Ishikawa (cell line): Measurements from ENCODE around the gene RASGEF1C.

Experiments
- CEBPB ChIP-seq: IDR thresholded peaks from 2 replicates; pipeline ENCODE4 v1.6.1; 2012
- CREB1 ChIP-seq: IDR thresholded peaks from 2 replicates; pipeline ENCODE4 v1.6.1; 2012; ENCODE audit warnings: low read depth
- EGR1 ChIP-seq: IDR thresholded peaks from 2 replicates; pipeline ENCODE4 v1.6.1; 2012
- EP300 ChIP-seq: IDR thresholded peaks from 2 replicates; pipeline ENCODE4 v1.6.1; 2012; ENCODE audit warnings: borderline replicate concordance
- FOXM1 ChIP-seq: IDR thresholded peaks from 2 replicates; pipeline ENCODE4 v1.6.1; 2012; ENCODE audit warnings: low read depth, borderline replicate concordance
- MAX ChIP-seq: IDR thresholded peaks from 2 replicates; pipeline ENCODE4 v1.6.1; 2012
- NFIC ChIP-seq: IDR thresholded peaks from 2 replicates; pipeline ENCODE4 v1.6.1; 2012
- RAD21 ChIP-seq: IDR thresholded peaks from 2 replicates; pipeline ENCODE4 v1.6.1; 2012; ENCODE audit warnings: low read depth
- REST ChIP-seq: IDR thresholded peaks from 2 replicates; pipeline ENCODE4 v1.6.1; 2012; ENCODE audit warnings: low read depth, mild to moderate bottlenecking
- TAF1 ChIP-seq: IDR thresholded peaks from 2 replicates; pipeline ENCODE4 v1.6.1; 2012; ENCODE audit warnings: low read depth, mild to moderate bottlenecking
- TCF12 ChIP-seq: IDR thresholded peaks from 2 replicates; pipeline ENCODE4 v1.6.1; 2012; ENCODE audit warnings: low read depth
- TEAD4 ChIP-seq: IDR thresholded peaks from 2 replicates; pipeline ENCODE4 v1.6.1; 2012
- USF1 ChIP-seq: IDR thresholded peaks from 2 replicates; pipeline ENCODE4 v1.6.1; 2012
- YY1 ChIP-seq: IDR thresholded peaks from 2 replicates; pipeline ENCODE4 v1.6.1; 2012; ENCODE audit warnings: low read depth
- ZBTB7A ChIP-seq: IDR thresholded peaks from 2 replicates; pipeline ENCODE4 v1.6.1; 2012; ENCODE audit warnings: low read depth

RASGEF1C gene

GRCh38 chr5:180250329-180250728 lies 41.3 kb upstream of the RASGEF1C start:
- TF ChIP-seq NFIC (no peak), RAD21 (no peak), MAX (no peak), EP300 (no peak), TEAD4 (no peak), CEBPB (no peak), USF1 (no peak), FOXM1 (no peak), ZBTB7A (no peak), TAF1 (no peak), CREB1 (no peak), REST (no peak), EGR1 (no peak), YY1 (no peak), TCF12 (no peak)

GRCh38 chr5:180241600-180241999 lies 32.6 kb upstream of the RASGEF1C start:
- TF ChIP-seq YY1: no peak
- no peak for TF ChIP-seq NFIC
- no peak for TF ChIP-seq CEBPB
- TF ChIP-seq TAF1: no peak
- TF ChIP-seq EGR1: no peak

- no peak for TF ChIP-seq NFIC
- TF ChIP-seq TAF1: no peak
- no peak for TF ChIP-seq RAD21
- TF ChIP-seq EGR1: no peak
- TF ChIP-seq ZBTB7A: no peak
- TF ChIP-seq REST: no peak
- no peak for TF ChIP-seq TEAD4
- no peak for TF ChIP-seq CREB1
- no peak for TF ChIP-seq TCF12
- TF ChIP-seq EP300: no peak
- TF ChIP-seq USF1: no peak
- TF ChIP-seq YY1: no peak
- no peak for TF ChIP-seq FOXM1
- no peak for TF ChIP-seq CEBPB
These were observed 29.6 kb upstream of the RASGEF1C start for GRCh38 chr5:180238631-180239030.

- no peak for TF ChIP-seq CREB1
- TF ChIP-seq TEAD4: no peak
- no peak for TF ChIP-seq RAD21
- TF ChIP-seq USF1: no peak
- no peak for TF ChIP-seq TAF1
- no peak for TF ChIP-seq EGR1
- TF ChIP-seq ZBTB7A: no peak
- TF ChIP-seq CEBPB: no peak
- TF ChIP-seq EP300: no peak
- TF ChIP-seq MAX: no peak
- no peak for TF ChIP-seq FOXM1
- no peak for TF ChIP-seq TCF12
- TF ChIP-seq REST: no peak
These were observed 26.8 kb upstream of the RASGEF1C start for GRCh38 chr5:180235846-180236245.

- TF ChIP-seq TAF1 (no peak), EP300 (no peak), RAD21 (no peak)
These were observed 26.1 kb upstream of the RASGEF1C start for GRCh38 chr5:180235077-180235476.
